ENCODE data around the gene CCDC9B.

The CCDC9B gene

DNA sequence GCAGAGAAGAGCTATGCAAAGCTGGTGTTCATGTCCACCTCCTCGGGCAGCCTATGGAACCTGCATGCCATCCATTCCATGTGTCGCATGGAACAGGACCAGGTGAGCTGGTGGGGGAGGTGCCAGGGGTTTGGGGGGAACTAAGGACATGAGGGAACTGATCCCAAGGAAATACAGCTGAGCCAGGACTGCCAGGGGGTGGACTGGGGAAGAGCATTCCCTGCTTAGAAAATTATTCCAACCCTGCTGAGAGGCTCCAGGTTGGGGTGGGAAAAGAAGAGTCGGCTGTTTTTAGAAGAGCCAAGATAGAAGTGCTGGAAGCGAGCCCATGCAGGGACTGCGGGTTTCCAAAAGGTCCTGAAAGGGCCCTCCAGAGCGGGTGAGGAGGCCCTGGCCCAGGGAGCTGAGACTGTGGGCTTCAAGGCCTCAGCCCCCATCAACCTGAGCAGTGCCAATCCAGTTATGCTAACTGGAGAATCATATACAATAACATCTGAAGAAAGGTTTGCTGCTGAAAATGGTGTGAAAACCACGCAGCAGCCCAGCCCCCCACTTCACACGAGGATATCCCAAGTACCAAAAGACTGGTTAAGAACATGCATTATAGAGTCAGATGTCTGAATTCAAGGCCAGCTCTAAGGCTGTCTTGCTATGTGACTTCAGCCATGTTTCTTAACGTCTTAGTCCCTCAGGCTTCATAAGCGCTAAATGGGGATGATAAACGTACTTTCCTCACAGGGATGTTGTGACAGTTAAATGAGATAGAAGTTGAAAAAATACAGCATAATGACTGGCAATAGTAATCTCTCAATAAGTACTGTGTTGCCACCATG lies 25.1 kb upstream of the CCDC9B start:
- no peak for DNase-seq (ENCODE audit: low spot score)

DNA sequence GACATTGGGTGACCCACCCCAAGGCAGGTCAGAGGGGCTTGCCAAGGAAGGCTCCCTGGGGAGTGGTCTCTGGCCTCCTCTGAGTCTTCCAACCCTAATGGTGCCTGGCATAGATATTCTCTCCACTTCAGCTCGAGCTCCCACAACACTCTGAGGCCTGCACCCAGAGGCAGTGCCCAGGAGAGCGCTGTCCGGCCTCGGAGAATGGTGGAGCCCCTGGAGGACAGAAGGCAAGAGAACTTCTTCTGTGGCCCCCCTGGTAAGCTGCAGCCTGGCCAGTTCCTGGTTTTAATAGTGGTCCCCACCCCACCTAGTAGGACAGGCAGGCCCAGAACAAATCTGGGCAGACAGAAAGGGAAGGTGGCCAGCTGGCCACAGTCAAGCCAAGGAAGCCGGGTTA lies 24.3 kb upstream of the CCDC9B start:
- no peak for DNase-seq (ENCODE audit: low spot score)

DNA sequence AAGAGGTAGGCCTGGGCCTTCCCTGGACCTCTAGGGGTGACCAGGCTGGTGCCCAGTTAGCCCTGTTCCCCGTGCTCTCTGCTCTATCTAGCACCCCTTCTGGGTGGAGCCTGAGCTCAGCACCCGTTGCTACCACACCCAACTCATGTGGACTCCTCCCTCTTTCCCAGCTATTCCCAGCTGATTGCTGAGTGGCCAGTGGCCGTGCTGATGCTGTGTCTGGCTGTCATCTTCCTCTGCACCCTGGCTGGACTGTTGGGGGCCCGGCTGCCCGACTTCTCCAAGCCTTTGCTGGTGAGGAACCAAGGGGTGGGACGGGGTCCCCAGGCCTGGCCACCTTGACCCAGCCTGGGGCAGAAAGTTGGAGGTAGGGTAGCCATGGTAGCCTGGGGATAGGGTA lies 23.5 kb upstream of the CCDC9B start:
- no peak for DNase-seq (ENCODE audit: low spot score)

DNA sequence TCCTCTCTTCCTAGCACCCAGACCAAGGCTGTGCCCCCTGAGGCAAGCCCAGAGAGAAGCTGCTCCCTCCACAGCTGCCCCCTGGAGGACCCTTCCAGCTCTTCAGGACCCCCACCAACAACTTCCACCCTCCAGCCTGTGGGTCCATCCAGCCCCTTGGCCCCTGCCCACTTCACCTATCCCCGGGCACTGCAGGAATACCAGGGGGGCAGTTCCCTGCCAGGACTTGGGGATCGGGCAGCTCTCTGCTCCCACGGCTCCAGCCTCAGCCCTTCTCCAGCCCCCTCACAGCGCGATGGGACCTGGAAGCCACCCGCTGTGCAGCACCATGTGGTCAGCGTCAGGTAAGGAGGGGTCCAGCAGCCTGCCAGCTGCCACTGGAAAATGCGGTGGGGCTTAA lies 22.9 kb upstream of the CCDC9B start:
- DNase-seq (ENCODE audit: low spot score) = no peak

DNA sequence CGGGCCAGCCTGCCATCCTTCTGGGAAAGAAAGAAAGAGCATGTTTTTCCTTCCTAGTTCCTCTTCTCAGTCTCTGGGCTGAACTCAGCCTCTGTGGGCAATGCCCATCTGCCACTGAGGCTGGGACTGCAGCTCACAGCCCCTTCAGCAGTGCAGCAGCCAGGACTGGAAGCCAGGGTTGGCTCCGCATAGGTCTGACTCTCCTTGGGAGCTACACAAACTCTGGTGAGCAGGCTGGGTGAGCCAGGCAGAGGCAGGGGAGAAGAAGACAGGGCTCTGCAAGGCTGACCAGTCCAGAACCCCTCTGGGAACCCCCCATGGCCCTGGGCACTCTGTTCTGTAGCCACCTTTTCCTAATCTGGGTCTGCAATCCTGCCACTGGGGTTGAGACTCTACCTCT lies 20.9 kb upstream of the CCDC9B start:
- no peak for DNase-seq (ENCODE audit: low spot score)

DNA sequence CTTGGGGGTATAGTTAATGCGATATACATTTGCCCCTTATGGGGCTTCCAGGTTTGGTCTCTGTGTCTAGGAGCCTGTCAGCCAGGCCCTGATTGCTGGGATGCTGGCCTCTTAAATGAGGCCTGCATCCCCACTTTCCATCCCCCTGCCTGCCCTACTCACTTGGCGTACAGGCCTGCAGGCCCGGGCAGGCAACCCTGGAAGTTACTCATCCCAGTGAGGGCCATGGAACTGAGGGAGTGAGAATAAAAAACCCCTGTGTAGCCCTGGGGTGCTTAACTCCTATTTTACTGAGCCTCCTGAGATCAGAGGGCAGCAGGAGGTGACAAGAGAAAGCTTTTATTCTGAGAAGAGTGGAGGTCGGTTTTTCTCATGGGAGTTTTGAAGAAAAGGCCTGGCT lies 19.3 kb upstream of the CCDC9B start:
- no peak for DNase-seq (ENCODE audit: low spot score)

DNA sequence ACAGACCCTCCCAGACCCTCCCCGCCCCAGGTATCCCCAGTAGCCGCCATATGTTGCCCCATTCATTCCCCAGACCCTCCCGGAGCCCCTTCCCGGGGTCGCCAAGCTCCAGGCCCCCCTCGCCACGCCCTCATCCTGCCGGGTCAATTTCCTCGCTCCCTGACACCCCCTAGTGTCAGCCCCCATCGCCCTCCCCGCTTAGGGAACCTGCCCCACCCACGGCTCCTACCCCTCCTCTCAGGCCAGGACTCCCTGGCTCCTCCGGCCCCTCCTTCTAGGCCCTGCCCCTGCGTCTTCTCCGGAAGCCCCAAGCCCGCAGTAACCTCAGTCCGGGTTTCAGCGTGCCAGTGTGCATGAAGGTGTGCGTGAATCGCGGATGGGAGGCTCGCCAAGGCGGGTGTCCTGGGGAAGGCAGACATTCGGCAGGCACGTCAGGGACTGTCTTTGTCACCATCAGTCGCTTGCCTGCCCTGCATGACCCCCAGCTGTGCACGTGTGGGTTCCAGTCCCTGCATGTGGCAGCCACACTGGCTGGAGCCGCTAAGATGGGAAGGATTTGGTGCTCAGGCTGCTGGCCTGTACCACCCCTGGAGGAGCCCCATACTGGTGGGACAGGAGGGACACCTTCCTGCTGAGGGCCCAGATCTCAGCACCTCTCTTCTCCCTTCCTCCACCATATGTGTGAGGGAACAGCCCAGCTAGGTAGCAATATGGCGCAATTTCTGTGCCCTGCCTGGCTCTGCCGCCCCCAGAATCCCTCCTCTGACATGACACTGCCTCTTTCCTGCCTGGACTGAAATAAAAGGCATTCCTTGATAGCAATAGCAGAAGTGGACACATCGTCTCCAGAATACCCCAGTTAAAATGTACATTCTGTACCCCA lies 18.0 kb upstream of the CCDC9B start:
- DNase-seq (ENCODE audit: low spot score) = no peak

DNA sequence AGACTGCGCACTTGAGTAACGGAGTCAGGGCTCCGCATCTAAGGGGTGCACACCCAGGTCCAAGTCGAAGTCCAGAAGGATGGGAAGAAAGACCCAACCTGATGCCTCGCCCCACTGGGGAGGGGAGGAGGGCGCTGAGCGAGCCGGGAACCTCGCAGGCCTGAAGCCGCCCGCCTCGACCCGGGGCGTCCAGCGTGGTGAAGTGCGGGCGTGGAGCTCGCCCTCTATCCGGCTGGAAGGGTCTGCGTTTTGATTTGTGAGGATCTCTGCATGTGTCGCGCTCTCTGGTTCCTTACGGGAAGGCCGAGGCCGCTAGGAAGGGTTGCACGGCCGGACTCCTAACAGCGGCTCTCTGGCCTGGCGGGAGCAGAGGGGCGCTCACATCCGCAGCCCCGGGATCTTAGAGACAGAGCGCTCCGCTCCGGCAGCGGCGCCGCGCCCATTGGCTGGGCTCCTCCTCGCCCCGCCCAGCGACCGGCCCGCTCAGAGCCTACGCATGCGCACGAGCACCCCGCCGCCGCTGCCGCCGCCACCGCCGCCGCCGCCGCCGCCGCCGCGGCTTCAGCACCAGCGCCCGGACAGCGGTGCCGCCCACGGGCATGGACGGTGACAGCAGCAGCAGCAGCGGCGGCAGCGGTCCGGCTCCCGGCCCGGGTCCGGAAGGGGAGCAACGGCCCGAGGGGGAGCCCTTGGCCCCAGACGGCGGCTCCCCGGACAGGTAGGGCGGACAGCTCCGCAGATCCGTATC lies 17.2 kb upstream of the CCDC9B start, which contains the start of gene DISP2:
Gene DISP2 (plus strand): TSS at position 497 of the 748 bp plus-strand sequence. CDS start 103 bp downstream, at position 600.
- peak; percentile 99 for DNase-seq (ENCODE audit: low spot score)

DNA sequence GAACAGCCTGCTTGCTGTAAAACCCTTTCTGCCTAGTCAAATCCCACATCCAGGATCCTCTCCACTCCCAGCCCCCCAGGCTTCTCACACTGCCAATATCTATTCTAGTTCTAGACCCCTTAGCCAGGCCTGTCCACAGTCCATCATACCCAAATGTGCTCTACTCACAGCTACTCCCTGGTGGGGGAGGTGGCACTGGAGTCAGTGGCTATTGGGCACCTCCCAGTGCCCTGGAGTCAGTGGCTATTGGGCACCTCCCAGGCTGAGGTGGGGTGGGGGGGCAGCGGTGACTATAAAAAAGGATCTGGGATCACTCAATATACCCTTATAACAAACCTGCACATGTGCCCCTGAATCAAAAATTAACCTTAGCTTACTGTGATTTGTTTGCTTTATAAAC lies 16.5 kb upstream of the CCDC9B start:
- no peak for DNase-seq (ENCODE audit: low spot score)

DNA sequence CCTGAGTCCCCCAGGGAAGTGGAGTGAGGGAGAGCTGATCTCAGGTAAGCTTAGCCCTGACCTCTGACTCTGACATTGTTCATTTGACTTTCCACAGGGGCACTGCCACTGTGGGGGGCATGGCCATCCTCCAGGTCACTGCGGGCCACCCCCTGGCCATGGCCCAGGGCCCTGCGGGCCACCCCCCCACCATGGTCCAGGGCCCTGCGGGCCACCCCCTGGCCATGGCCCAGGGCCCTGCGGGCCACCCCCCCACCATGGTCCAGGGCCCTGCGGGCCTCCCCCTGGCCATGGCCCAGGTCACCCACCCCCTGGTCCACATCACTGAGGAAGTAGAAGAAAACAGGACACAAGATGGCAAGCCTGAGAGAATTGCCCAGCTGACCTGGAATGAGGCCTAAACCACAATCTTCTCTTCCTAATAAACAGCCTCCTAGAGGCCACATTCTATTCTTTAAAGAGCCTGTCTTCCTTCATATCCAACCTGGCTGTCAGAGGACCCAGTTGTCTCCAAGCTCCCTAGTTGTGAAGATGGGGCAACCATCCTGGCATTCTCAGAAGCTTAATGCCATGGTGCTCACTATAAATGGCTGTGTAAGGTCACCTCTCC lies 15.3 kb upstream of the CCDC9B start:
- no peak for DNase-seq (ENCODE audit: low spot score)

DNA sequence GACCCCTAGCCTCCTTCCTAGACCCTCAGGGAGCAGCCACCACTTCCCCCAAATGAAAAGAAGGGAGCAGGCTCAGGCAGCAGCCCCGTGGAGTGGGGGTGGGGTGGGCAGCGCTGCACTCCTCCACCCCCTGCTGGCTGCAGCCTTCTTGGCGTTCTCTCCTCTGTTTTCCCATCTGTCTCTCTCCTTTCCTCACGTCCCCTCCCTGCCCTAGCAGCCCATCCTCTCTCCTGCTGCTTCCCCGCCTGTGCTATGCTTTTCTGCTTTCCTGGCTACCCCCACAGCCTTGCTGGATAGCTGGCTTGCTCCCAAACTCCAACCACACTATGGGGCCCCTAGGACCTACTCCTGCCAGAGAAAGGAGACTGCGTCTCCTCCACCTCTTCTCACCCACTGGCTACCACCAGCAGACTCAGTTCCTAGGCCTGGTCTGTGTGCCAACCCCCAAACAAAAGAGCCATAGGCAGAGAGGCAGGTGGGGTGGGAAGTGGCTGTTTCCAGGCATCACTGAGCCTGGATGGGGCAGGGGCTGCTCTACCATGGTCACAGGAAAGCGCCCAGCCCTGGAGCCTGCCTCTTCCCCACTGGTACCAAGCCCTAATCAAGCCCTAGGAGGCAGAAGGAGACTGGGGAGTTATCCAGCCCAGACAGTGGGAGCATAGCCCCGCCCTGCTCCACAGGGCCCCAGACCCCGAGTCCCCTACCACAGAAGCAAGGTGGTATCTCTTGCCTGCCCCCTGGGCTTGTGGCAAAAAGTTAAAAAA lies 13.9 kb upstream of the CCDC9B start:
- peak; percentile 51 for DNase-seq (ENCODE audit: low spot score)

DNA sequence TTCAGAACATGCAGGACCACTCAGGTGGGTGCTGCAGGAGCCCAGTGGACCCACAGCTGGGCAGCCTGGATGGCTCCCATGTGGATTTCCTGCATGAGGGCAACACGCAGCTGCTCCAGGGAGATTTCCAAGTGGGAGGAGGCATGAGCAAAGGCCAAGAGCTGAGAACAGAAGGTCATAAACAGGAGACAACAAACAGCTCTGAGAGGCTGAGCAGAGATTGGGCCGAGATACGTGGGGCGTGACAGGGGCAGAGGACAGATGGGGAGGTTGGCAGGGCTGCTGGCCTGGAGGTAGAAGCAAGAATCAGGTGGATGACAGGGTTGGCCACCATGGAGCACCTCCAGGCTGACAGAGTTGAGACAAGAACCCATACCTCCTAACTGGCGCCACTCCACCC lies 13.0 kb upstream of the CCDC9B start:
- DNase-seq (ENCODE audit: low spot score) = no peak

DNA sequence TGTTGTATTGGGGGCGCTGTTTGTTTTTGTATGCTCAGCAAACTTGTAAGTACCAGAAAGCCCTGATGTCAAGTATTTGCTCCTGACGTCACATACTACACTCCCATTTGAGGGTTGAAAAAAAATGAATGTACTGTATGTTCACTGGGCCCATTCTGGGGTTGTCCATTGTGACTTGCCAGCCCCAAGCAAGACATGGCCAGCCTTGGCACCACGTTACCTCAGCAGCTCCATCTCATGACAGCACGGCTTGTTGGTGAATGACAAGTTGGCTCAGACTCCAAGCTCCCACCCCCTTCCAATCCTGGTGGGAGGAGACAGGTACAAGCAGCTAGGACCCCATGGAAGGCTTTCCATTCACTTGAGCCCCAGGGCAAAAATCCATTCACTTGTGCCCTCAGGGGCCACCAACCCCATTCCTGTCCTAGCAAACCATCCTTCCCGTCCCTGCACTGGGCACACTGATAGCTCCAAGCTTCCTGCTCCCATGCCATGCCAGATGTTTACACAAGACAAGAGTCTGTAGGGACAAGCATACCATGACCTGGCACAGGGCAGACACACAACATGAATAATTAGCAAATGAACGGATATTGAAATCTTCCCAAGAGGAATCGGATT lies 11.7 kb upstream of the CCDC9B start:
- DNase-seq (ENCODE audit: low spot score) = no peak

DNA sequence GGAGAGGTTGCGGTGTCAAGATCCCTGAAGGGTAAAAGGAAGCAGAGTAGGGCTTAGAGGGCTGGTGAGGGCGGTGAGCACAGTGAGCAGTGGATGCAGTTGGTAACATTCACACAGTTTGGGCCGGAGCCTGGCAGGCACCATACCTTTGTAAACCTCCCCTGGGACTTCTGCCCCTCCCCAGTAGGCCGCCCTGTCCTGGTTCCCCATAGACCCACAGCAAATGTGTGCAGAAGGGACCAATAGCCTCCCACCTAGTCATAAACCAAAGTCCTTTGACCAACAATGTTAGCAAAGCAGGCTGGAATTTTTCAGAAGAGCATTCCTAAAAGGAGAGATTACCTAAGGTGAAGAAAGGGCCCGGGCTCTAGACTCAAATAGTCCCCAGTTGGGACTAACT lies 8.4 kb upstream of the CCDC9B start:
- DNase-seq (ENCODE audit: low spot score) = no peak

DNA sequence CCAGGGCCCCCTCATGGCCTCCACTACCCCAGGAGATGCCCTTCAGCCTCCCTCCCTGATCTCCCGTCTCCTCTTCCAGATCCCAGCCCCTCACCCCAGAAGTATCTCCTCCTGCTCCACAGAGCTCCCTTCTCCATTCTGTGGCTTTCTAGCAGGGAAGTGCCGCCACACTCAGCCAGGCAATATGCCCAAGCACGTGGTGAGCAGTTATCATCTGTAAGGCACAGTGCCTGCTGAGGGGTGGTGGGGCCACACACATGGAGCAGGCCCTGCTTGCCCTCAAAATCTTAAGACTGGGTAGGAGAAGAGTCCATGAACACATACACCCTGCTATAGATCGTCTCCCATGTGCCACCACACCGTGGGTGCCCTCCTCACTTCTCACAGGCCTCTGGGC lies 7.7 kb upstream of the CCDC9B start:
- DNase-seq (ENCODE audit: low spot score) = no peak

DNA sequence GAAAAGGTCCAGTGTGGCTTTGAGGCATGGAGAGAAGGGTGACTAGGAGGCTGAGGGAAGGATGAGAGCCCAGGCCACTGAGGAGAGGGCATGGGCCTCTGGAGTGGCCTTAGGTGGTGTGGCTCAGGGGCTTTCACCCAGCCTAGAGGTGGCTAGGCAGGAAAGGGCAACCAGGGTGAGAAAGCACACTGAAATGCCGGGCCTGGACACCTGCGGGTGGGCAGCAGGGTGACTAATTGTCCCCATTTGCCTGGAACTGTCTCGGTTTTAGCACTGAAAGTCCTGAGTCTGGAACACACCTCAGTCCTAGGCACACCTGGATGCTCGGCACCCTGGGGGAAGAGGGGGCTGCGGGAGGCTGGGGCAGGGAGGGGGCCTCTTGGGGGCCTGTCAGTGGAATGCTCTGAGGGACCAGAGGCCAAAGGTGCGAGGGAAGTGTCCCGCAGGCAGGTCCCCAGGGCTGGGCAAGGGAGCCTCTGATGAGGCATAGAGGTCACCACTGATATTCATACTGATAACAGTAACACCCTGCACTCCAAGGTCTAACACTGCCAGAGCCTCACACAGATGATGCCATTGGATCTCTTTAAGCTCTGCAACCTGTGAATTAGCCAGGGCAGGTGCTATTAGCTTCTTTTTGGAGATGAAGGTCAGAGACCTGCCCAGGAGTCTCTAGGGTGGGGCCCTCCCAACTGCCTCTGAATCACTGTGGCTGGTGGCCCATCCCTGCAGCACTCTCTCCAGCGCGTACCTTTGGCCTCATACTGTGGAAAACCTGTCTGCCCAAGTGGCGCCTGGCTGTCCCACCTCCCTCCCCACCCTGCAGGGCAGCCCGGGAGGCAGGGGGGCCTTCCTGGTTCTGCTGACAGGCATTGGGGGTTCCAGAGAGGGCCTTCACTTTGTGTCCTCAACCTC lies 7.1 kb upstream of the CCDC9B start:
- DNase-seq (ENCODE audit: low spot score) = no peak

DNA sequence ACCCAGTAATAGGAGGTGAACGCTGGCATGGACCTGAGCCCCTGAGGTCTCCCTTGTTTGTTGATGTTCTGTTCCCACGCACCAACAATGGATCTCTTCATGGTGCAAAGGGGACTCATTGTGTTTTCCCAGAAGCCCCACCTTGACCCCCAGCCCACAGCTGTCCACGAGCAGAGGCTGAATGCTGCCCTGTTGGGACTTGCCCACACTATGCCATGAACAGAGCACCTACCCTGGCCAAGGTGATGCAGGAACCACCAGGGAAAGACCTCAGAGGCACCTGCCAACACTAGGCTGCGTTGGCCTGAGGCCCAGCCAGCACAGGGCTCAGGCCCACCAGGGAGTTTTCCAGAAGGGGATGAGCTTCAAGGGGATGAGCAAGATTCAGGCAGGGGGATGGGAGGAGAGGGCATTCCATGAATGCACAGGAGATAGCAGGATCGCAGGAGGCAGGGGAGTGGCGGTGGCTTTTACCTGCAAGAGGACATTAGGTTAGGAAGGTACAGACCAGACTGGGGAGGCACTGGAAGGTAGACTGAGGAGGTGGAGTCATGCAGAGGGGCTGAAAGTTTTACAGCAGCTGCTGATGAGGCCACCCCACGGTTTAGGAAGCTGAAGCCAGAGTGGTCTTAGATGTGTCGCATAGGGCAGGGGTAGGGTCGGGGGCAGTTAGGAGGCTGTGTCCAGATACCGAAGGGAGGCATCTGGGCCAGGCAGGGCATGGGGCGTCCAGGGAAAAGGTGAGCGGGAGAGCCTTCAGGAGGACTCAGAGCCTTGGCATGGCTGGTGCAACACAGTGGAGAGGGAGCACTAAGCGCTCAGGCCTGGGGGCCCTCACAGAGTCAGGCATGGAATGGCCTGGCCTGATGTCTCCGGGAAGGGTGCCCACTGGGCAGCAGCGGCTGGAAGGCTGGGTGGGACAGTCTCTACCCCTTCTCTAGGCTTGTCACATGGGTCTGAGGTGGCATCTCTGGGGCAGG lies 6.1 kb upstream of the CCDC9B start:
- DNase-seq (ENCODE audit: low spot score) = no peak

DNA sequence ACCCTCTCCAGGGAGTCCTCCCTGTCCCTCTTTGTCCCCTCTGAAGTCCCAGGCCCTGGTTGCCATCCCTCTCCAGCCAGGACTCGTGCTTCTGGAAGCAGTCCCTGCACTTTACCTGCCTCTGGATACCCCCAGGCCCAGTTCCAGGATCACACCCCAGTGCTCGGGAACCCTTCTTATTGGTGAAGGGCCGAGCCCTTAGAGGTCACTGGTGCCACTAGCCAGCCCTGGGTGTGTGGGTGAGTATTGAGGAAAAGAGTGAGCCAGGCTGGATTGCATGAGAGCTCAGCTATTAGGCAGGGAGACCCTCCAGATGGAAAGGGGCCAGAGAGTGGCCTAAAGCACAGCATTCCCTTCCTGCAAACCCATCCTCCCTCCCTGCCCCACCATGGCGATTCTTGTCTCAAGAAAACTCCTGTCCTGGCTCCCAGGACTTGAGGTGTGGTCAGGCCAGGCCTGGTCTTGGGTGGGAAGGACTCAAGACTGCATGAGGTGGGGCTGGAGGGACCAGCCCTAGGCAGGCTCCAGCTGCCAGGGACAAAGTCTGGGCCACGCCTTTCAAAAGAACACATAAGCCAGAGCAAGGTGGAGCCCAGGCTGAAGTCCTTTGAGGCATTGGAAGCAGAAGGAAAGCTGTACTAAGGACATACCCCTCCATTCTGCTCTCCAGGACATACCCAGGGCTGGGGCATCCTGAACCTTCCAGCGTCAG lies 5.3 kb upstream of the CCDC9B start:
- DNase-seq (ENCODE audit: low spot score) = no peak
